GM08714 (cell line): Measurements from ENCODE around the gene RDH13.
"Not testable (repeated sequence)": the region's sequence is repeated elsewhere in the genome, so short reads cannot be mapped to it uniquely, and the experiment has no call there.

Experiments used
- H3K4me3 ChIP-seq: fragments of 200-500 bp; sonication (Bioruptor generic); 2 replicates; pipeline ENCODE4 v1.5.1; 2014; ENCODE audit warnings: mild to moderate bottlenecking, low read length, inconsistent platforms
- ZNF274 ChIP-seq: IDR thresholded peaks from 2 replicates; pipeline ENCODE4 v1.6.1; 2012; ENCODE audit warnings: mild to moderate bottlenecking, low read depth, low read length

Gene RDH13

DNA sequence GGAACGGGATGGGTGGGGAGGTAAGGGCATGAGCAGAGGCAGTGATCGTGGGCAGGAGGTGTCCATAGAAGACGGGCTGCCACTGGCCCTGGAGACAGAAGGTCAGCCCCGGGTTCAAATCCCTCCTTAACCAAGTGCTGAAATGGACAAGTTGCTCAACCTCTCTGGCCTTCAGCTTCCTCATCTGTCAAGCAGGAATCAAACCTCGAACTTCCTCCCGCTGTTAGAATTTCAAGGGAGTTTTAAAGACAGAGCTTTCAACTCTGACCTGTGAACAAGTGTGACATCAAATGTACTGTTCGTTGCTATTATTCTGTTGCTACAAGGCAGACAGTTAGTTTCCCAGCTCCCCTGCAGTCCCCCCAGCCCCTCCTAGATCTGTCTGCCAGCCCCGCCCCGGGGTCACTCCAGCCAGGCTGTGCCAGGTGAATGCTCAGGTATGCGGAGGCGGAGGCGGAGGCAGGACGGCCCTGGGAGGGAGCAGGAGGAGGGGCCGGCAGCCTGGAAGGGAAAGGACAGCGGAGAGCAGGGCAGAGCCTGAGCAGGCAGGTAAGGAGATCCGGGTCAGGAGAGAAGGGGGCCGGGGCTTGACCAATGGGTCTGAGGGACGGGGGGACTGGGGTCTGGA, 12.5 kb upstream of the RDH13 start, which contains the start of gene EPS8L1:
EPS8L1 (plus strand) TSS at position 499 of the 628 bp plus-strand sequence. CDS start 576 bp downstream, outside the sequence.
- no peak within 1 kb of the TSS for H3K4me3 ChIP-seq
- no peak for TF ChIP-seq ZNF274

DNA sequence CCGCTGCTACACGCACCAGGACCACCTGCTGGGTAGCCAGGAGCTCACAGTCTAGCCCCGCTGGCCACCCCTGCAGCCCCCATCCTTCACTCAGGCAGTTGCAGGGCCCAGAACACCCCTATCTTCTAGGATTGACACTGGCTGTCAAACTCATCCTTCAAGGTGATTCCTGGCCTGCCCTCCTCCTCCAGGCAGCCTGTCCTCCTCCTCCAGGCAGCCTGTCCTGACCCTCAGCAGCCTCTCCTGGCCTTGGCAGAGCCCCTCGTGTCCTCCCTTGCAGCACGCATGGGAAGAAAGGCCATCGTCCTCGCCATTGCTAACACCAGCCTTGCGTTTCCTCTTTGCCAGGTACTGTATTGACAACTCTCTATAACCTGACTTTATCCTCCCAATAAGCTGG, 9.0 kb upstream of the RDH13 start:
- no peak overlapping the region for H3K4me3 ChIP-seq
- no peak for TF ChIP-seq ZNF274

DNA sequence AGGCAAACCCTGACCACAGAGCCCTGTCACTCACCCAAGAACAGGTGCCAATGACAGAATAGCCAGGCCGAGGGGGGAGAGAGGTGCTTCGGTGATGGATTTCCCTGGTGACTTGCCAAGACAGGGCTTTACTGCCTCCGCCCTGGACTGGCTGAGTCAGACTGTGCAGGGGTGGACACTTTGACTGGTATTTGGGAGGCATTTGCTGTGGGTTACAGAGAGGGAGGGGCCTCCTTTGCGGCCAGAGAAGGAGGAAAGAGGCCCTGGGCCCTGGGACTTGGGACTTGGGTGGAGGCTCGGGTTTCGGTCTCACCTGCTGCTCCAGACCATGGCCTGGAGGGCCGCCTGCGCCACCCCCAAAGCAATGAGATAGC, 8.2 kb upstream of the RDH13 start:
- TF ChIP-seq ZNF274: no peak

DNA sequence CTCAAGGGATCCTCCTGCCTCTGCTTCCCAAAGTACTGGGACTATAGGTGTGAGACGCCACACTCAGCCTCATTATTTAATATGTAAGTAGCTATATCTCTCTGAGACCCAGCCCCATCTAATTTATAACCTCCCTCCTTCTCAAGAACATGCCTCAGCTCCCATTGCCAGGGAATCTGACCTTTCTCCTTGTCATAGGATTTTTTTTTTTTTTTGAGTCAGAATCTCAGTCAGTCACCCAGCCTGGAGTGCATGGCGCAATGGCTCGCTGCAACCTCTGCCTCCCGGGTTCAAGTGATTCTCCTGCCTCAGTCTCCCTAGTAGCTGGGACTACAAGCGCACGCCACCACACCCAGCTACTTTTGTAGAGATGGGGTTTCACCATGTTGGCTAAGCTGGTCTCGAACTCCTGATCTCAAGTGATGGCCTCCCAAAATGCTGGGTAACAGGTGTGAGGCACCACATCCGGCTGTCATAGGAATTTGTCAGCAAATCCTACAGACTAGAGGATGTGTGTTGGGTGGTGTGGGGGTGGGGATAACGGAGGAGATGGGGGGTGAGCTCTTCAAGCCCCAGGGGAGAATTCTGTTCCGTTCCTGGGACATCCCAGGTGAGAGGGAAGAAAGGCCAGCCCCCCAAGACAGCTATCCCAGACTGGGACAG, 7.6 kb upstream of the RDH13 start:
- TF ChIP-seq ZNF274: no peak
- H3K4me3 ChIP-seq: no peak overlapping the region

More for the DNA sequence above, 8.2 kb upstream of the RDH13 start:
- H3K4me3 ChIP-seq: no peak overlapping the region

DNA sequence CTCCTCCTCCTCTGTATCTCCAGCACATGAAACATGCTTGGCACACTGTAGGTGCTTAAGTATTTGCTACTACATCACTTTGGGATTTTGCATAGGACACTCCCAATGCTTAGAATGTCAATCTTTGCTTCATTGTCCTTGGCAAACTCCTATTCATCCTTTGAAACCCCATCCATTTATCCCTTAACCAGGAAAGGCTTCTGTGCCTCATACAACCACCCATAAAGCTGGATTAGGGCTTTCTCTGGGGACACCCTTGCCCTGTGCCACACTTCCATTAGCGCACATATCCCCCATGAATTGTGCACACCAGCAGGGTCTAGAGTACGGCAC, 6.9 kb upstream of the RDH13 start:
- TF ChIP-seq ZNF274: no peak
- H3K4me3 ChIP-seq: no peak overlapping the region

DNA sequence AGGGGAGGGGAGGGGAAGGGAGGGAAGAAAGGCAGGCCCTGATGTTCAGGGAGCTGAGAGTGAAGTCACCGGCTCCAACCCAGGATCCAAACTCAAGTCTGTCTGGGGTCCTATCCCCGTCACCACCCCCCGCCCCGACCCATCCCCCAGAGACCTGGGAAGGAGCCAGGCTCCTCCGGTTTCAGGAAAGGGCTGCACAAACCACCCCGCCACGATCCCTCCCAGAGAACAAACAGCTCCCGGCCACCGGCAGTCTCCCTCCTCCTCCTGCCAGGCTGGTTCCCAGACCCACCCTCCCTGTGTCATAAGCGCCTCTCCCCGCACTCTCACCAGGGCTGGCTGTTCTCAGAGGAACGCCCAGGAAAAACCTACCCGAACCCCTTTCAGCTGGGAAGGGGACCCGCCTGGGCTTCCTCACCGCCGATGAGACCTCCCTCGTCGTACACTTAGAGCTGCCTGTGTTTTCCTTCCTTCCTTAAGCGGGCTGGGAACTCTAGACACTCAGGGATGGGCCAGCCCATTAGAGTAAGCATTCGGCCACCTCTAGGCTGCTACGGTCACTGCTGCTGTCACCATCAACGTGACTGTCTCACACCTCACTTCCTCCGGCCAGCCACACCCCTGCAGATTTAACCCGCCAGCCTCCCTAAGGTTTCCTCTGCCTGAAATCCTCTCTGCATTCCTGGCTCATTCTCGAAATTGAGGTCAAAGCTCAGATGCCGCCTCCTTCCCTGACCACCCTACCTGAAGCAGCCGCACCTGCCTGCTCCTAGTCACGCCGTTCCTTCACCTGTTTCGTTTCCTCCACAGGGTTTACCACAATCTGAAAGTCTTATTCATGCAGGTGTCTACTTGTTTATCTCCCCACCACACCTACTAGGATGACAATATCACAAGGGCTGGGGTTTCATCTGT, 6.3 kb upstream of the RDH13 start:
- no peak overlapping the region for H3K4me3 ChIP-seq
- no peak for TF ChIP-seq ZNF274

DNA sequence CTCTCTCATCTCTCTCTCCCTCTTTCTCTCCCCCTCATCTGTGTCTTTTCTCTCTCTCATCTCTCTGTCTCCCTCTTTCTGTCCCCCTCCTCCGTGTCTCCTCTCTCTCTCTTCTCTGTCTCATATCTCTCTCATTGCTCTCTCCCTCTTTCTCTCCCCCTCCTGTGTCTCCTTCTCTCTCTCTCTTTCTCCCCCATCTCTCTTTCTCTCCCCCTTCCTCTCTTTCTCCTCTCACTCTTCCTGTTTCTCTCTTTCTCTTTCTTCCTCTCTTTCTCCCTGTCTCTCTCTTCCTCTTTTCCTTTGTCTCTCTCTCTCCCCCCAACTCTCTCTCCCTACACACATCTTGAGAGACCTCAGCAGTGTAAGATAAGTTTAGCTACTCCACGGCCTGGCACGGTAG, 4.9 kb upstream of the RDH13 start:
- no peak for TF ChIP-seq ZNF274
- H3K4me3 ChIP-seq: no peak overlapping the region

DNA sequence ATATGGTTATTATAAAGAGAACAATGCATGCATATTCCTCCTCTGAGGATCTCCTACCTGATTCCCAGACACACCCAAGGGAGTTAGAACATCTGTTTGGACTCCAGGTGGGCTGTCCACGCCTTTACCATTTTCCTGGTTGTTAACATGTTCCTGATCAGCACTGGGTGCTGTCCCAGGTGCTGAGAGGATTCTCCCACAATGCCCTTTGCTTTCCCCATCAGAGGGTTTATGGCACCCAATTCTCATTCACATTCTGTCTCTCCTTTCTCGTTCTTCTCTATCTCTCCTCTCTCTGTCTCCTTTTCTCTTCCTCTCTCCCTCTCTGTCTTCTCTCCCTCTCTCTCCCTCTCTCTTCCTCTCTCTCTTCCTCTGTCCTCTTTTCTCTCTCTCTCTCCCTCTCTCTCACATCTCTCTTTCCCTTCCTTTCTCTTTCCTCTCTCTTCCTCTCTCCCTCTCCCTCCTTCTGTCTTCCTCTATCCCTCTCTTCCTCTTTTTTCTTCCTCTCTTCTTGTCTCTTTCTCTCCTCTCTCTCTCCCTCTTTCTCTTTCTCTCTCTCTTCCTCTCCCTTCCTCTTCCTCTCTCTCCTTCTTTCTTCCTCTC, 3.3 kb upstream of the RDH13 start:
- no peak for TF ChIP-seq ZNF274
- no peak overlapping the region for H3K4me3 ChIP-seq

DNA sequence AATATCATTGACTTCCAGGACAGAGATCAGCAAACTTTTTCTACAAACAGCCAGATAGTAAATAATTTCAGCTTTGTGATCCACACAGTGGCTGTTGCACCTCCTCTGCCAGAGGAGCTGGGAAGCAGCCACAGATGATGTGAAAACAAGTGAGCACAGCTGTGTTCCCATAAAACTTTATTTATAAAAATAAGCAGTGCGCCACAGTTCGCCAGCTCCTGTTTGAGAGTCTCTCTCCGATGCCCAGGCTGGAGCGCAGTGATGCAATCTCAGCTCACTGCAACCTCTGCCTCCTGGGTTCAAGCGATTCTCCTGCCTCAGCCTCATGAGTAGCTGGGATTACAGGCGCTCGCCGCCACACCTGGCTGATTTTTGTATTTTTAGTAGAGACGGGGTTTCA, 2.6 kb upstream of the RDH13 start:
- not testable (repeated sequence) for H3K4me3 ChIP-seq

DNA sequence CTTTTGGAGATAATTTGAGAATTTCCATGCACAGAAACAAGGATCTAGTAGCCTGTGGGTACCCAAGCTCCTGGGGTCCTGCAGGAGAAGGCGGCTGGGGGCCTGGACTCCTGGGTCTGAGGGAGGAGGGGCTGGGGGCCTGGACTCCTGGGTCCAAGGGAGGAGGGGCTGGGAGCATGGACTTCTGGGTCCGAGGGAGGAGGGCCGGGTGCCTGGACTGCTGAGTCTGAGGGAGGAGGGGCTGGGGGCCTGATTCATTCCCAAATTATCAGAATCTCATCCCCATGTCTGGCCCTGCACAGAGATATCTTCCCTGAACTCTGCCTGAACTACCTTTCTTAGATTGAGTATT, 520 bp upstream of the RDH13 start:
- TF ChIP-seq ZNF274: no peak
- H3K4me3 ChIP-seq: no peak overlapping the region

DNA sequence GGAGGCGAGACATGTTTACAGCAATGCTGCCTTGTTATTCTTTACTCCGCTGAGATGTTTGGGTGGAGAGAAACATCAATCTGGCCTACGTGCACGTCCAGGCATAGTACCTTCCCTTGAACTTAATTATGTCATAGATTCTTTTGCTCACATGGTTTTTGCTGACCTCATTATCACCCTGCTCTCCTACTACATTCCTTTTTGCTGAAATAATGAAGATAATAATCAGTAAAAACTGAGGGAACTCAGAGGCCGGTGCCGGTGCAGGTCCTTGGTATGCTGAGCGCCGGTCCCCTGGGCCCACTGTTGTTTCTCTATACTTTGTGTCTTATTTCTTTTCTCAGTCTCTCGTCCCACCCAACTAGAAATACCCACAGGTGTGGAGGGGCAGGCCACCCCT, 2.7 kb downstream of the RDH13 start:
- H3K4me3 ChIP-seq: not testable (repeated sequence)

DNA sequence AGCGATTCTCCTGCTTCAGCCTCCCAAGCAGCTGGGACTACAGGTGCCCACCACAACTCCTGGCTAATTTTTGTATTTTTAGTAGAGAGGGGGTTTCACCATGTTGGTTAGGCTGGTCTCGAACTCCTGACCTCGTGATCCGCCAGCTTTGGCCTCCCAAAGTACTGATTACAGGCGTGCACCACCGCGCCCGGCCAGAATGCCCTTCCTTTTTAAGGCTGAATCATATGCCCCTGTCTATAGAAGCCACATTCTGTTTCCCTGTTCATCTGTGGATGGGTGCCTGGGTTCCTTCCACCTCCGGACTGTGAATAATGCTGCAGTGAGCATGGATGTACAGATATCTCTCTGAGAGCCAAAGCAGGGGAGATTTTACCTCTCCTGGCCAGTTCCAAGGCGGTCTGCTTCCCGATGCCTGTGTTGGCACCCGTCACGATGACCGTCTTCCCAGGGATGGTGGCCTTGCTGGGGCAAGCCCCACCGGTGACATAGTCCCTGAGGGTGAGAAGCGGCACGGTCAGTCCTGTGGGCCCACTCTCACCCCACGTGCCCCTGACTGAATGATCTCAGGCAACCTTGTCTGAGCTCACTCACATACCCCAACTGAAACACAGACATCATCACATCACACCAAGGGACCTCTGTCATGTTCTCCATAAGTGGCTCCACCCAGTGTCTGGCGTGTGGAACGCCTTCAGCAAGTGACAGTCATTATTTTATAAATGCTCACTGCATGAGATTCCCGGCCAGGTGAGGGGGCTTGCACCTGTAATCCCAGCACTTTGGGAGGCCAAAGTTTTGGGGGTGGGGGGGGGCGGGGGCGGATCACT, 4.0 kb downstream of the RDH13 start:
- H3K4me3 ChIP-seq: no peak overlapping the region
- TF ChIP-seq ZNF274: no peak

DNA sequence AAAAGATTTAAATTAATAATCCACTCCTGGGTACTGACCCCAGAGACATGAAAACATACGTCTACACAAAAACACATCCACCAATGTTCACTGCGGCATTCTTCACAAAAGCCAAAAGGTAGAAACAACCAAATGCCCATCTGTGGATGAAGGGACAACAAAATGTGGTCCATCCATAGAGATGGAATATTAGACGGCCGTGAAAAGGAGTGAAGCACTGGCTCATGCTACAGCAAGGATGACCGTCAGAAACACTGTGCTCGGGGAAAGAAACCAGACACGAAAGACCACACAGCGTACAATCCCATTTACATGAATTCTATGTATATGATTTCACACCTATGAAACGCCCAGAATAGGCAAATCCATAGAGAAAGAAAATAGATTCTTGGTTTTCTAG, 6.1 kb downstream of the RDH13 start:
- TF ChIP-seq ZNF274: no peak
- no peak overlapping the region for H3K4me3 ChIP-seq

DNA sequence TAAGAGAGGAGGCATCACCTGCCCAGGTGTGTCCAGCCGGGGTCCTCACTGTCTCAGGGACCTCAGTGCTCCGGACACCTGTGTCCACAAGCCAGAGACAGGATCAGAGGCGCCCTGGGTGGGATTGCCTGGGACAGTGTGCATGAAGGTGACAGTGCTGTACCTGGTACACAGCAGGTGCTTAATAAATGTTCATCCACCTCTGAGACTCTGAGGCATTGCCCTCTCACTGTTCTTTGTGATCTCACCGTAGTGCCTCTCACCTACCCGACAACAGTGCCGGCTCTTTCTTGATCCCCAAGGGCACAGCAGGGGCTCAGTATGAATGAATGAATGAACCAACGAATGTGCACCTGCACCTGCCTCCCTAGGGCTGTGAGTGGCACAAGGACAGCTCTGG, 9.2 kb downstream of the RDH13 start:
- no peak for TF ChIP-seq ZNF274
- no peak overlapping the region for H3K4me3 ChIP-seq
